DOHH2 (cell line): ENCODE results near the gene RPP40.
A peak's percentile ranks its signal among the peaks of the same experiment; 100 is the strongest.

Source experiments
- CTCF ChIP-seq: fragments of 200-600 bp; sonication (generic); IDR thresholded peaks from one replicate; pipeline ENCODE4 v1.5.1; 2014; ENCODE audit warnings: antibody characterized with exemption, mild to moderate bottlenecking, low read depth, low read length; ENCODE audit not compliant: poor library complexity, severe bottlenecking
- EZH2phosphoT487 ChIP-seq: fragments of 200-600 bp; sonication (generic); IDR thresholded peaks from 2 replicates; pipeline ENCODE4 v1.6.1; 2017; ENCODE audit warnings: borderline replicate concordance, mild to moderate bottlenecking, antibody characterized with exemption, low read length, moderate library complexity, mixed read lengths

- TF ChIP-seq CTCF = peak; percentile 87
- TF ChIP-seq EZH2phosphoT487 = no peak
Measured at GRCh38 chr6:5003604-5004372, at the start of gene RPP40.
